H1 (cell line): ENCODE measurements around the gene TMIGD1. TPM values are rescaled to one million over a fixed set of nuclear protein-coding genes. Genes with fewer than 3 reads are reported as not detected.

Source experiments
- ASH2L ChIP-seq: fragments of 200-600, 300-600 bp; sonication (generic); IDR thresholded peaks from one replicate; pipeline ENCODE4 v1.7.1; 2017; ENCODE audit warnings: low read length
- PHF8 ChIP-seq: fragments of 200-600 bp; sonication (generic); conservative IDR thresholded peaks from 2 replicates; pipeline ENCODE4 v1.7.1; 2012; ENCODE audit warnings: low read depth, mild to moderate bottlenecking, inconsistent platforms, low read length, moderate library complexity
- polyA plus RNA-seq, 7 experiments: library from polyadenylated mRNA; depleted of rRNA in 3 of 7; stranded (reverse) in 5 of 7; unstranded in 2 of 7; fragments of >200 nt in 5 of 7; fragments of 200-250 nt in 2 of 7; gene quantifications; 1 replicate in 5 of 7; 2 replicates in 1 of 7; 4 replicates in 1 of 7; pipeline versions ENCODE4 v1.2.1 to v1.2.3, GENCODE V29; 2011 to 2013; ENCODE audit warnings: missing spikeins in 2 of 7, mixed read lengths in 2 of 7
- total RNA-seq: library from RNA; stranded (reverse); fragmentation: NEBNext Ultra II Directional; extraction: Animal tissue kit (Norgen Biotek cat#: 25700); gene quantifications from 2 replicates; pipeline ENCODE4 v1.2.1, GENCODE V29; 2021

The TMIGD1 gene
- total and polyA plus RNA-seq, 2 of the 8 experiments (the other 6 are each of a cell fraction or from before 2014, with no cell fraction given): not detected

- TF ChIP-seq ASH2L (no peak), PHF8 (no peak)
These were observed 32.7 kb upstream of the TMIGD1 start (continued) for GRCh38 chr17:30366536-30366935.
